HepG2 (cell line): Measurements from ENCODE around the gene SMIM1. TPM values are rescaled to one million over a fixed set of nuclear protein-coding genes. Genes with fewer than 3 reads are reported as not detected.

Experiments used
- ASH2L ChIP-seq: fragments of 300-600, 200-600 bp; sonication (generic); IDR thresholded peaks from 2 replicates; pipeline ENCODE4 v1.7.0; 2017; ENCODE audit warnings: low read depth, mild to moderate bottlenecking, moderate library complexity, mixed read lengths, low read length; ENCODE audit not compliant: insufficient read length
- CHD2 ChIP-seq: IDR thresholded peaks from 2 replicates; pipeline ENCODE4 v1.6.1; 2011; ENCODE audit warnings: low read depth, low read length, improper control_type of control experiment
- HNRNPLL ChIP-seq: fragments of 200-400 bp; formaldehyde crosslinking; IDR thresholded peaks from 2 replicates; pipeline ENCODE4 v1.6.1; 2017; ENCODE audit warnings: mild to moderate bottlenecking, low read depth, low read length; ENCODE audit not compliant: poor library complexity, severe bottlenecking
- MED1 ChIP-seq: sonication (generic); formaldehyde crosslinking; IDR thresholded peaks from 2 replicates; pipeline ENCODE4 v1.4.0; 2020; ENCODE audit warnings: missing genetic modification reagents
- MED13 ChIP-seq: sonication (generic); formaldehyde crosslinking; IDR thresholded peaks from 2 replicates; pipeline ENCODE4 v1.5.0; 2020; ENCODE audit warnings: missing genetic modification reagents
- MED8 ChIP-seq: sonication (generic); formaldehyde crosslinking; IDR thresholded peaks from 2 replicates; pipeline ENCODE4 v1.8.1; 2023; ENCODE audit warnings: mild to moderate bottlenecking, missing genetic modification reagents; ENCODE audit not compliant: insufficient replicate concordance
- MTF1 ChIP-seq: sonication (generic); formaldehyde crosslinking; IDR thresholded peaks from 2 replicates; pipeline ENCODE4 v1.5.0; 2020; ENCODE audit warnings: missing genetic modification reagents
- MZF1 ChIP-seq: sonication (generic); formaldehyde crosslinking; IDR thresholded peaks from 2 replicates; pipeline ENCODE4 v1.8.1; 2023; ENCODE audit warnings: mild to moderate bottlenecking, missing genetic modification reagents, borderline replicate concordance
- NFIC ChIP-seq: IDR thresholded peaks from 2 replicates; pipeline ENCODE4 v1.6.1; 2012; ENCODE audit warnings: mild to moderate bottlenecking, low read length, inconsistent platforms
- PAF1 ChIP-seq: IDR thresholded peaks from 2 replicates; pipeline ENCODE4 v1.6.1; 2016; ENCODE audit warnings: missing genetic modification reagents, missing compliant biosample characterization
- POLR2AphosphoS5 ChIP-seq: IDR thresholded peaks from 2 replicates; pipeline ENCODE4 v1.6.1; 2012; ENCODE audit warnings: low read depth, low read length
- RBM22 ChIP-seq: fragments of 200-400 bp; formaldehyde crosslinking; optimal IDR thresholded peaks from 2 replicates; pipeline ENCODE3; 2017; ENCODE audit warnings: mild to moderate bottlenecking, low read length, moderate library complexity
- SOX6 ChIP-seq, 2 experiments: fragments of 450-650 bp in 1 of 2; sonication (generic) in 1 of 2; formaldehyde crosslinking in 1 of 2; IDR thresholded peaks; 2 replicates each; pipeline versions ENCODE4 v1.4.0 to v1.6.1; 2017 to 2020; ENCODE audit warnings: antibody characterized with exemption in 1 of 2, mild to moderate bottlenecking in 1 of 2, missing genetic modification reagents in 1 of 2
- SP4 ChIP-seq: sonication (generic); formaldehyde crosslinking; IDR thresholded peaks from 2 replicates; pipeline ENCODE4 v1.8.1; 2023; ENCODE audit warnings: mild to moderate bottlenecking, missing genetic modification reagents
- ZNF17 ChIP-seq: sonication (generic); formaldehyde crosslinking; IDR thresholded peaks from 2 replicates; pipeline ENCODE4 v1.5.0; 2020; ENCODE audit warnings: mild to moderate bottlenecking, missing genetic modification reagents
- ZNF362 ChIP-seq: sonication (generic); formaldehyde crosslinking; IDR thresholded peaks from 2 replicates; pipeline ENCODE4 v1.4.0; 2020; ENCODE audit warnings: missing genetic modification reagents, mild to moderate bottlenecking, borderline replicate concordance
- ZNF503 ChIP-seq: sonication (generic); formaldehyde crosslinking; IDR thresholded peaks from 2 replicates; pipeline ENCODE4 v1.4.0; 2020; ENCODE audit warnings: missing genetic modification reagents
- ZNF552 ChIP-seq: sonication (generic); formaldehyde crosslinking; IDR thresholded peaks from 2 replicates; pipeline ENCODE4 v1.9.0; 2022; ENCODE audit warnings: missing genetic modification reagents, mild to moderate bottlenecking, borderline replicate concordance
- ZNF563 ChIP-seq: sonication (generic); formaldehyde crosslinking; IDR thresholded peaks from 2 replicates; pipeline ENCODE4 v1.8.0; 2022; ENCODE audit warnings: mild to moderate bottlenecking, moderate library complexity, missing genetic modification reagents
- ZNF572 ChIP-seq: sonication (generic); formaldehyde crosslinking; IDR thresholded peaks from 2 replicates; pipeline ENCODE4 v1.5.1; 2020; ENCODE audit warnings: mild to moderate bottlenecking, missing genetic modification reagents
- ZNF616 ChIP-seq: sonication (generic); formaldehyde crosslinking; IDR thresholded peaks from 2 replicates; pipeline ENCODE4 v1.5.0; 2020; ENCODE audit warnings: low read depth, mild to moderate bottlenecking, missing genetic modification reagents
- ZNF678 ChIP-seq: sonication (generic); formaldehyde crosslinking; IDR thresholded peaks from 2 replicates; pipeline ENCODE4 v1.4.0; 2020; ENCODE audit warnings: mild to moderate bottlenecking, missing genetic modification reagents
- ZNF704 ChIP-seq: sonication (generic); formaldehyde crosslinking; IDR thresholded peaks from 2 replicates; pipeline ENCODE4 v1.8.1; 2023; ENCODE audit warnings: mild to moderate bottlenecking, inconsistent platforms, moderate library complexity, missing genetic modification reagents, borderline replicate concordance
- ZNF891 ChIP-seq: sonication (generic); formaldehyde crosslinking; IDR thresholded peaks from 2 replicates; pipeline ENCODE4 v1.5.0; 2020; ENCODE audit warnings: mild to moderate bottlenecking, missing genetic modification reagents
- ZZZ3 ChIP-seq: sonication (generic); formaldehyde crosslinking; IDR thresholded peaks from 2 replicates; pipeline ENCODE4 v1.4.0; 2020; ENCODE audit warnings: missing genetic modification reagents, mild to moderate bottlenecking, borderline replicate concordance
- polyA plus RNA-seq, 8 experiments: library from polyadenylated mRNA; depleted of rRNA in 3 of 8; stranded (reverse) in 7 of 8; unstranded in 1 of 8; fragments of >200 nt; fragmentation: Illumina TruSeq in 4 of 8; extraction: Trizol in 4 of 8; gene quantifications; 2 replicates each; pipeline versions ENCODE4 v1.2.1 to v1.2.3, GENCODE V29; 2011 to 2016; ENCODE audit warnings: low read depth in 4 of 8, missing spikeins in 1 of 8, mixed read lengths in 1 of 8; ENCODE audit not compliant: insufficient read depth in 1 of 8
- total RNA-seq, 5 experiments: library from RNA; depleted of rRNA; stranded (reverse); fragments of >200 nt; fragmentation: Illumina TruSeq; extraction: Trizol; gene quantifications; 2 replicates each; pipeline ENCODE4 v1.2.3, GENCODE V29; 2016; ENCODE audit warnings: low read depth in 1 of 5

Gene SMIM1
- total and polyA plus RNA-seq, 2 of the 13 experiments (the other 11 are each of a cell fraction or from before 2014, with no cell fraction given): 12.4 to 56.3 TPM

- no peak for TF ChIP-seq ZNF704 (CRISPR knock-in tag)
- TF ChIP-seq NFIC: 0 out of 2 replicates have a peak, but pooled peaks have one; percentile 24
- TF ChIP-seq ZNF552 (CRISPR knock-in tag): no peak
- TF ChIP-seq ZNF891 (CRISPR knock-in tag): no peak
- TF ChIP-seq PAF1 (CRISPR knock-in tag): no peak
- TF ChIP-seq MED8 (CRISPR knock-in tag): no peak
- TF ChIP-seq ZNF362: no peak
- TF ChIP-seq MTF1 (CRISPR knock-in tag): no peak
- TF ChIP-seq HNRNPLL: peak; percentile 20
- no peak for TF ChIP-seq MED13 (CRISPR knock-in tag)
- TF ChIP-seq ZZZ3 (CRISPR knock-in tag): no peak
- TF ChIP-seq ZNF572 (CRISPR knock-in tag): no peak
- TF ChIP-seq RBM22: peak; percentile 29
- no peak for TF ChIP-seq MZF1 (CRISPR knock-in tag)
- TF ChIP-seq CHD2: no peak
- TF ChIP-seq SOX6 (IDR thresholded peaks at IDR 0.05): no peak
- peak; percentile 45; the same call in 1 of the 2 replicates for TF ChIP-seq SOX6 (CRISPR knock-in tag; IDR thresholded peaks at IDR 0.05)
- TF ChIP-seq ZNF17 (CRISPR knock-in tag): no peak
- no peak for TF ChIP-seq ZNF563 (CRISPR knock-in tag)
- TF ChIP-seq ZNF678 (CRISPR knock-in tag): no peak
- no peak for TF ChIP-seq ZNF503 (CRISPR knock-in tag)
- TF ChIP-seq SP4 (CRISPR knock-in tag): peak; percentile 50; the same call in 1 of the 2 replicates
- no peak for TF ChIP-seq ASH2L
- TF ChIP-seq MED1 (CRISPR knock-in tag): peak; percentile 39; the same call in 1 of the 2 replicates
- TF ChIP-seq ZNF616 (CRISPR knock-in tag): no peak
- TF ChIP-seq POLR2AphosphoS5: no peak
Measured at GRCh38 chr1:3785045-3785444, 12.5 kb downstream of the SMIM1 start (continued).
